Colon (tissue), 2 donors: ENCODE measurements around the gene SLC1A2.

Experiments
- FAIRE-seq: peaks from 2 replicates; lab custom pipeline; 2012; peaks lifted over from hg19 to GRCh38; lab: Jason Lieb, UNC
- donor health status: control.
- donor health status: control.

The SLC1A2 gene

DNA sequence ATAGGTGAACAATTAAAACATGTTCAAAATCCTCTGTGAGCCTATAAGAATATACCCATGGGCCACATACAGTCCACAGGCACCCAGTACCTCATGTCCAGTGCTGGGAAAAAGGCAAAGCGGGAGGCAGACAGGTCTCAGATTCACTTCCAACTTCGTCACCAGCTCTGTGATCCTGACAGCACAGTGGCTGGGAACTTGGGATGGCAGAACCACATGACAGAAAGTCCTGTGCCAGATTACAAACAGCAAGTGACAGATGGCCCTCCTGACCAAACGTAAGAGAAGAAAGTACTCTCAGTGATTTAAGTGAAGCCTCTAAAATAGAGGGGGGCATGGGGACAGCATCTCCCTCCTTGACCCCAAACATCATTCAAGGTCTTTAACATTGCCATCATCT, 5.8 kb downstream of the SLC1A2 start:
- no peak for FAIRE-seq

DNA sequence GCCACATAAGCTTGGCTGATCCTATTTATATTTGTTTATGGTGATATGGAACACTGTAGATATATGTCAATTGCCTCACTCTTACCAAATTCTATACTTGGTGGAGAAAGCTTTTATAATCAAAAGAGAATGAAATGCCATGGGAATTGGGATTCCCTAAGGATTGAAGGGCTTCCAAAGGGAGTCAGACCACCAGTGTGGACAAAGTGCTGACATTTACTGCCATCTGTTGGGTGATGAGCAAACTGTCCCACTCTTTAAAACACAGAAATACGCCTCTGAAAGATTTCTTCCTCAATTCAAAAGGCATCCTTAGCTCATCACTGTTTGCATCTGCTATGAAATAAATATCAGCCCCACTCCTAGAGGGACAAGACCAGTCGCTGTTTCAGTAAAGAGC, 7.1 kb downstream of the SLC1A2 start:
- FAIRE-seq: no peak

DNA sequence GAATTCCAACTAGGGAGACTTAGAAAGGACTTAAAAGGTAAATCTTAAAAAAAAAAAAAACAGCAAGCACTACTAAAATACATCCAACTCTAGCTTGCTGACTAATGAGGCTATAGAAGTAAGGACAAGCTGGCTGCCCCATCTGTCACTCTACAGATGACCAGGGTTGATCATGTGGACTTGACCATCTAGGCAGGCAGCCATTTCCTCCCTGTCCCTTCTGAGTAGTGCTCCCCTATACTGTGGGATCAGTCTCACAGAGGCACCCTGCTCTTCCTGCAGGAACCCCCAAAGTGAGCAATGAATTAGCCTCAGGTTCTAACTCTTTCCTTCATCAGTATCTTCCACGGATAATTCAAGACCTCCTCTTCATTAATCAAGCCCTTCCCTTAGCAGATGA, 12.3 kb downstream of the SLC1A2 start:
- FAIRE-seq: no peak

GRCh38 chr11:35404388-35404775, 15.0 kb downstream of the SLC1A2 start:
- no peak for FAIRE-seq

DNA sequence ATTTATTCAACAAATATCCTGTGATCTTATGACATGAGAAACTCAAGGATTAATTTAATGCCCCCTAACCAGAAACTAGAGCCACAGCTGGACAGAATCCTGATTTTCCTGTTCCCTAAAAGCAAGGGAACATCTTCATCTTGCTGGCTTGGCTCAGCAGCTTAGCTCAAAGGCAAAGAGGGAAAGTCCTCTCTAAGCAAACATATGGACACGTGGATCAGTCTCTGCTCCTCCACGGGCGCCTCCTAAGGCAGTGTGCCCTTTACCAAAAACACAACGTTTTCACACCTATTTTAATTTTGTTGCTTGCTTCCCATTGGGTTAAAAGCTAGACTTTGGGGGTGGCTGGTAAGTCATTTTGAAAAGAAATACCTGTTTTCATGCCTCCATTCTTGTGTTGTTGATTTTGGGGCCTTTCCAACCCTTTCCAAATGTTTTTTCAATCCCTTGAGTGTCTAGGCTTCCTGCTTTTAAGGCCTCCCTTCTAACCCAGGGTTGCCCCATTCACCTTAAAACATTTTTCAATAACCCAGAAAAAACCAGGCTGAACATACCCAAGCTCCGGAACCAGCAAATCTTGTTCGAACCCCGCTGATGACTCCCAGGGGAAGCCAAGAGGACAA, 15.5 kb downstream of the SLC1A2 start:
- no peak for FAIRE-seq

- FAIRE-seq: no peak
Measured at GRCh38 chr11:35402751-35403660, 16.4 kb downstream of the SLC1A2 start.

- FAIRE-seq: no peak
Measured at GRCh38 chr11:35398881-35399280, 20.5 kb downstream of the SLC1A2 start.

GRCh38 chr11:35394941-35395340, 24.4 kb downstream of the SLC1A2 start:
- FAIRE-seq: no peak

DNA sequence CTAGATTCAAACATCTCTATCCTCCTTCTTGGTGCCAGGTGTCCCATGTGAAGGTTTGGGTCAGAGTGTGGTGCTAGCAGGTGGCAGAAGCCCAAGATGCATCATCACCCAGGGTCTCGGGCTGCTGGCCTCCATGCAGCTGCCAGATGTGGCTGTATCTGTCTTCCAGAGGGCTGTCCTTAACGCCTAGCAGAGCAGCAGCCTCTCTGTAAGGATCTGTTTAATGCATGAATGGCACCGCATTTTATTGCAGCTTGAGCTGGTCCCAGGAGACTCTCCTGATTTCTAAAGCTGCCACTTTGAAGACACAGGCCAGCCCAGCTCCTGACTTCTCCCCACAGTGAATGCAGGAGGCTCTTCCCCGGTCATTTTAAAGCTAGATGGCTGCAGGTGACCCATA, 26.3 kb downstream of the SLC1A2 start:
- no peak for FAIRE-seq

DNA sequence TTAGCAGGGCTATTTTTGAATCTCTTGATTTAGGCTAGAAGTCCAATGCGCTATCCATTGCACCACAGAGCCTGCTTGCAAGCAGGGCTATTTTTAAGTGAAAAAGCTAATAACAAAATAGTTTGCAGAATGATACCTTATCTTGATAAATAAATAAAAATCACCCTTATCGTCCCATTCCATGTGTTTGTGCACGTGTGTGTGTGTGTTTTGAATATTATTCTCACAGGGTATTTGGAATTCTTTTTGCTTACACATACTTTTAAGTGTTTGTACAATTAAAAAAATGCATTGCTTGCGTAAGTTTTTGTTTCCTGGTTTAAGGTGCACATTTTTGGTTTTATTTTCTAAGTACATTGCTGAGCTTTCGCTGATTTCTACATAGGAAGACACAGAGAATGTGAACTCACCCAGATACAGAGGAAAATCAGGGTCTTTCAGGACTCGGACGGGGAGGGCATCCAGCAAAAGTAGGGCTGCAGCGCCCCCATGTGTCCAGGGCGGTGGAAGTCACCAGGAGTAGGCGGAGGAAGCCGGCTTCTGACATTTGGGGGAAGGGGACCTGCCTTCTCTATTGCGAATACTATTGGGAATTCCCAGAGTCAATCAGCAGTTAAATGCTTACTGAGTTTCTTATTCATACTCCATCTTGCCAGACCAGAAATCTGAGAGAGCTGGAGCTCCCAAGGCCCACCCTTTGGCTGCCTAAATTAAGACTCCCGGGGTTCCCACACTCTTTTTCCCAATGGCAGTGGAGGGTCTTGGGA, 27.3 kb downstream of the SLC1A2 start:
- no peak for FAIRE-seq

- FAIRE-seq: no peak
Measured at GRCh38 chr11:35390737-35391682, 28.3 kb downstream of the SLC1A2 start.

DNA sequence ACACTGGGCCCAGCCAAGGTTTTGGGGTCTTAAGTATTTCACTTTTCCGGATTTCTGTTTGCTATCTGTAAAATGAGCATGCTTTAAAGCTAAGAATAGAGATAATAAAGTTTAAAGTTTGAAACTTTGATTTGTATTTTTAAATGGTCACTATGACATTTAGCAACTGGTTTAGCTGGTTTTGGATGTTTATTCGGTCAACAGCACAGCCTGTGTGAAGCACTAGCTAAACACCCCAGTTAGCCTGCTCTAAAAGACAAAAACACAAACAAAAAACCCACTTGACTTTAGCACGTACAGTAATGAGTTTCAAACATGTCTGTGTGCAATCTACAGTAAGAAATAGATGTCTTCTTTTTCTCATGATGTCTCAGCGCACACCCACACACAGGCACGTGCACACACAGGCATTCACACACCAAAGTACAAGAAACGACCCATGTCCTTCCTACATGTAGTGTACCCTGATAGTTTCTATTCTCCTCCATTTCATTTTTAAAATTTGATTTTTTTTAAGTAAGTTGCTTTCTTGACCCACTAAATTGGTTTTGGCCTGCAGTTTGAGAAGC, 29.4 kb downstream of the SLC1A2 start:
- no peak for FAIRE-seq

DNA sequence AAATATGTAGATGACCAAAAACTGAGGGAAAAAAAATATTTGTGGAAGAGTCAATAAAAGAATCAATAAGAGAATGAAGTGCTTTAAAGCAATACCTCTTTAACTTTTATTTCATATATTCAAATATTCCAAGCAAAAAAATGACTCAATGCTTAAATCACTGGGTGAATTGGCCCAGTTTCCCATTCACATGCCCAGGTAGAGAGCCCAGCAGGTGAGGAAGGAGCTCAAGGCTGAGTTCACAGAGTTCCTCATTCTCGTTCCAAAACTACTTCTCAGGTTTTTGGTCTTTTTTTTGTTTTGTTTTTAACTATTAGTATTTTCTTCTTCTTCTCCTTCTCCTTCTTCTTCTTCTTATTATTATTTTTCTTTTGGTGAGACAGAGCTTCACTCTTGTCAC, 30.2 kb downstream of the SLC1A2 start:
- no peak for FAIRE-seq

DNA sequence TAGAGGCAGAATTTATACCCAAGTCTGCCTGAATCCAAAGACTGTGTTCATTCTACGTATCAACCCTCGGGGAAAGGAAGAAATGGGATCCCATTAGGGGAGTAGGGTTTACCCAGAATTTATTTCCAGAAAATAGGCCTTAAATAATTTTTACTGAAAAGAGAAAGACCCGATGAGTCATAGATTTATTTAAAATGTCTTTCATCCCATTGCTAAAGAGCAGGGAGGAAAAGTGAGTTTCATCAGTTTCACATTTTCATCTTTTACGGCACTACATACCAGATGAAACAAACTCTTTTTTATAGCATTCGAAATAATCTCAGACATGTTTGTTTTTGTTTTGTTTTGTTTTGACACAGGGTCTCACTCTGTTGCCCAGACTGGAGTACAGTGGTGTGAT, 31.3 kb downstream of the SLC1A2 start:
- FAIRE-seq: no peak

DNA sequence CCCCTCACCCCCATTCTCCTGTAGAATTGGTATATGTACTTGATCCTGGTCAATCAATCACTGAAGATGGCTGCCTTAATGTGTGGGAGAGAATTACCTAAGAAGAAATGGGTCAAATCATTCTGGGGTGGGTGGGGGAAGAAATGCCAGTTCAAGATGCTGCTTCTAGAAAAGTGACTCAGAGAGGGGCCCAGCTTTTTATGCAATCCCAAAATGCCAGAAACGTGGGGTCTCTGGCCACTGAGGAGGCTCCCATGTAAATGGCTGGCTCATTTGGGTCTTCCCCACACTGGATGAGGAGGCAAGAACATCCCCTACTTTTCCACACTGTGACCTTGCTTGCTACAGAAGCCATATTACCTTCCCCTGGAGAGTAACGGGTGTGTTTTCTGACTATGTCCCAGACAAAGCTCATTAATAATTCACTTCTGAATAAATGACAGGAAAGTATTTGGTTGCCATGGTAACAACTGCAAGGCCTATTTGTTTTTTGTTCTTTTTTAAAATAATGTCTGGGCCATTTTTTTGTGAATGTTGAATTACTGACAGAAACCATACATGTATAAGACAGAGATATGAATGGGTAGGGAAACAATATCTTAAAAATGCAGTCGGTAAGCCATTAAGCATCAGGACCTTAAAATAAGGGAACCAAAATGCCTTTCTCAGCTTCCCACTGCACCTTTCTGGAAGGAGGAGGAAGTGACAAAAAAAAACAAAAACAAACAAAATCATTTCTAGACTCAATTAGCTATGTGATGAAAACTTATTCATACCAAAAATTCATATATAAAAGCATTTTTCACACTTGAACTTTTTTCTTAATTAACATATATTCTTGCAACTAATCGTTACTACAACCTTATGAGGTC, 32.0 kb downstream of the SLC1A2 start:
- no peak for FAIRE-seq

DNA sequence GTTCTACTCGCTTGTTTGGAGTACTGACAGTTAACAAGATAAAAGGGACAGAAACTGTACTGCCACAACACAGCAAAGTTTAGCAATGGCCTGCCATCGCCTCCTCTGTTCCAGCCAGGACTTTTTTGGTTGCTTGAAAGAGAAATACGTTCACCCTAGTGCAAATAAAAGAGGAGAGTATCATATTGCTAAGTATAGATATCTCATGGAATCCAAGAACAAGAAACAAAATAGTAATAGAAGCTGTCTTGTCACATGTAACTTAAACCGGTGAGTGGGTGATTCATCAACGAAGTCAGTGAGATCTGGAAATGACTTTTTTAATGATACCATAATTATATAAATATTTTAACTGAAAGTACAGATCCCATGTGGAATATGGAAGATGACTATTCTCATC, 35.4 kb downstream of the SLC1A2 start:
- FAIRE-seq: no peak

DNA sequence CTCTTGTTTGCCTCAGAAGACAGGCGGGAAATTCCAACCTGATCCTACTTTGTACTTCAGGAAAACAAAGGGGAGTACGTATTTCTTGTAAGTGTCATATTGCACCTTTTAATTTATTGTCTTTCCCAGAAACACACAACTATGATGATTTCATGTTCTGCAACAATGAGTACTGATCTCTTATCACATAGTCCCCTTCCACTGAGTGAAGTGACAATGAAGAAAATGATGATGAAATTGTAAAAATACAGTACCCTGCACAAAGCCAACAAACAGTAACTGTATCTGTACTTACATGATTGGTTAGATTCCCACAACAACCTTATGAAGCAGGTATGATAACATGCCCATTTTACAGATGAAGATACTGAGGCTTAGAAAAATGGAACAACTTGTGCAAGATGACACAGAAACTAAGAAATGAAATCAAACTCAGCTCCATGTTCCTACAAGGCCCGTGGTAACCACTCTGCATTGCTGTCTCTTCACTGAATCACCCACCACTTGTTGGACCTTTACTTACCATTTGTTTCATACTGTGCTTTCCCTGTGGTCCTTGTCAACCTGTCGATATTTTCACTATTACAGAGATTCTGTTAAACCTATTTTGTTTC, 37.5 kb downstream of the SLC1A2 start:
- no peak for FAIRE-seq

GRCh38 chr11:35380603-35381002, 38.8 kb downstream of the SLC1A2 start:
- FAIRE-seq: no peak

- no peak for FAIRE-seq
Measured at GRCh38 chr11:35377262-35377661, 42.1 kb downstream of the SLC1A2 start.

- no peak for FAIRE-seq
Measured at GRCh38 chr11:35376613-35377012, 42.7 kb downstream of the SLC1A2 start.
